HG03342 (cell line): Measurements from ENCODE around the gene KMT5B.
A peak's percentile ranks its signal among the peaks of the same experiment; 100 is the strongest.
"Not testable (repeated sequence)": the region's sequence is repeated elsewhere in the genome, so short reads cannot be mapped to it uniquely, and the experiment has no call there.

Experiments
- ATAC-seq: cut with Tn5 transposase; IDR thresholded peaks from one replicate; pipeline ENCODE4 v1.9.1; 2021; ENCODE audit warnings: mild to moderate bottlenecking, moderate library complexity; ENCODE audit not compliant: unreplicated experiment

KMT5B gene

GRCh38 chr11:68213135-68213515 lies at the start of gene KMT5B:
Gene KMT5B (minus strand): TSS chr11:68213296. CDS start chr11:68190076, 23,220 bp downstream.
- ATAC-seq: peak; percentile 16

- no peak for ATAC-seq
Measured at GRCh38 chr11:68262544-68262827, 49.4 kb upstream of the KMT5B start.

- no peak for ATAC-seq
Measured at GRCh38 chr11:68261749-68262543, 48.9 kb upstream of the KMT5B start.

- no peak for ATAC-seq
Measured at GRCh38 chr11:68261006-68261405, 47.9 kb upstream of the KMT5B start.

- ATAC-seq: no peak
Measured at GRCh38 chr11:68260484-68260883, 47.4 kb upstream of the KMT5B start.

GRCh38 chr11:68259122-68259959 lies 46.2 kb upstream of the KMT5B start:
- ATAC-seq: no peak

GRCh38 chr11:68258363-68258765 lies 45.3 kb upstream of the KMT5B start:
- ATAC-seq: no peak

GRCh38 chr11:68257477-68258362 lies 44.6 kb upstream of the KMT5B start:
- ATAC-seq: no peak

- ATAC-seq: no peak
Measured at GRCh38 chr11:68256331-68256741, 43.2 kb upstream of the KMT5B start.

- no peak for ATAC-seq
Measured at GRCh38 chr11:68255526-68255925, 42.4 kb upstream of the KMT5B start.

- no peak for ATAC-seq
Measured at GRCh38 chr11:68254421-68254820, 41.3 kb upstream of the KMT5B start.

GRCh38 chr11:68251765-68252164 lies 38.7 kb upstream of the KMT5B start:
- no peak for ATAC-seq

GRCh38 chr11:68244912-68245311 lies 31.8 kb upstream of the KMT5B start:
- not testable (repeated sequence) for ATAC-seq

GRCh38 chr11:68243847-68244246 lies 30.8 kb upstream of the KMT5B start:
- ATAC-seq: not testable (repeated sequence)

- ATAC-seq: no peak
Measured at GRCh38 chr11:68242616-68243015, 29.5 kb upstream of the KMT5B start.

GRCh38 chr11:68231621-68232020 lies 18.5 kb upstream of the KMT5B start:
- no peak for ATAC-seq

GRCh38 chr11:68229601-68230000 lies 16.5 kb upstream of the KMT5B start:
- no peak for ATAC-seq

- ATAC-seq: no peak
Measured at GRCh38 chr11:68226421-68226820, 13.3 kb upstream of the KMT5B start.

GRCh38 chr11:68224606-68225005 lies 11.5 kb upstream of the KMT5B start:
- no peak for ATAC-seq

GRCh38 chr11:68223275-68223674 lies 10.2 kb upstream of the KMT5B start:
- no peak for ATAC-seq

GRCh38 chr11:68221406-68221805 lies 8.3 kb upstream of the KMT5B start:
- ATAC-seq: no peak
